Measurements from ENCODE around the gene INHBB.
"Not testable (repeated sequence)": the region's sequence is repeated elsewhere in the genome, so short reads cannot be mapped to it uniquely, and the experiment has no call there.

The INHBB gene

GRCh38 chr2:120378605-120379004, 32.7 kb downstream of the INHBB start:
- in situ Hi-C loops (cut with MboI; ENCODE audit: low sequenced_read_pairs) = no loop called here

GRCh38 chr2:120379916-120380893, 34.3 kb downstream of the INHBB start:
- in situ Hi-C loops (cut with MboI; ENCODE audit: low sequenced_read_pairs) = no loop called here

GRCh38 chr2:120381192-120381591, 35.3 kb downstream of the INHBB start:
- in situ Hi-C loops (cut with MboI; ENCODE audit: low sequenced_read_pairs) = no loop called here

DNA sequence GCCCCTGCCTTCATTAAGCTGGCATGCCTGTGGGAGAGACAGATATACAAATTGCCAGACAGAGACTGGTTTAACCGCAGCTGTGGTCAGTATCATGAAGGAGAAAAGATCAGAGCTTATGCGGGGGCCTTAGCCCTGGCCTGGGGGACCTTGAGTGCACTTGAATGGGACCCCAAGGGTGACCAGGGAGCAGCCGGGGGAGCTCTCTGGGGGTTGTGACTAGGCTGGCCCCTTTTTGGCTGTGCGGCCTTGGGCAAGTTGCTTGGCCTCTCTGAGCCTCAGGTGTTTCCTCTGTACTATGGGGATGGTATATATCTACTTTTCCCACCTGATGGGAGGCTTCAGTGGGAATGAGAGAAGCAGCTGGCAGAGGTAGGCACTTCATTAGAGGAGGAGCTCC, 35.7 kb downstream of the INHBB start:
- in situ Hi-C loops (cut with MboI; ENCODE audit: low sequenced_read_pairs) = no loop called here

DNA sequence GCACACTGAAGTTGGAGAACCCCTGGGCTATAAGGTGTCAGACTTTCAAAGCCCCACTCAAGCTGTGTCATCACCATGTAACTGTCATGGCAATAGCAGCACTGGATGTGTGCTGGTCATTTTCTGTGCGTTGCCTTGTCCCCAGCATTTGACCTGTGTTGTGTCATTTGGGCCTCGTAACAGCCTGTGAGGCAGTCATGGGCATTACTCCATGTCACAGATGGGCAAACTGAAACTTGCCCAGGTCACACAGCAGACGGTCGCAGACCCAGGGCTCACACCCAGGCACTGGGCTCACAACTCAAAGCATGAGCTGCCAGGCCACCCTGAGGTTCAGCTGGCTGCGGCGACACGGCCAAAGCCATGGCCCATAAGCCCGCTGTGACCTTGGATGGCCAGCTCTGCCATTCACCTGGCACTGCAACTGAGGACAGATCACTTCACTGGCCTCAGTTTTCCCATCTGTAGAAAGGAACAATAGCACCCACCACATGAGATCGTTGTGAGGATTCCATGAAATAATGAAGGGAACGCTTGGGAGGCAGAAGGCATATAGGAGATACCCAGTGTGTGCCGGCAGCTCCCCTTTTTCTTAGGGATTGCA, 36.7 kb downstream of the INHBB start:
- in situ Hi-C loops (cut with MboI; ENCODE audit: low sequenced_read_pairs) = no loop called here

DNA sequence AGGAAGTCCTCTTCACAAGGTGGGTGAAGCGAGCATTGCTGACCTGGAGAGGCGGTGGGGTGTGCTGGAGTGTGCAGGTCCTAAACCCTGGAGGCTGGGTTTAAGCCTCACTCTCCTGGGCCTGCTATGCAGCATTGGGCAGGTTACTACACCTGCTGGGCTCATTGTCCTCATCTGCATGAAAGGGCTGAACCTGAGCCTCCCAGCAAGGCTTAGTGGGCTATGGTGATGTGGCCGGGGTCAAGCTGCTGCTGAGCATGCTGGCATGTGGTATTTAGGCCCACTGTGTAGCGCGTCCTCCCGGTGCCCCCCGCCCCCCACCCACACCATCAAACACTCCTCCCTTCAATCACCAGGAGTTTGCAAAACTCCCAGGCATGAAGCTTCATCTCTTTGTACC, 37.3 kb downstream of the INHBB start:
- in situ Hi-C loops (cut with MboI; ENCODE audit: low sequenced_read_pairs) = no loop called here

GRCh38 chr2:120383631-120384340, 37.9 kb downstream of the INHBB start:
- in situ Hi-C loops (cut with MboI; ENCODE audit: low sequenced_read_pairs) = no loop called here

DNA sequence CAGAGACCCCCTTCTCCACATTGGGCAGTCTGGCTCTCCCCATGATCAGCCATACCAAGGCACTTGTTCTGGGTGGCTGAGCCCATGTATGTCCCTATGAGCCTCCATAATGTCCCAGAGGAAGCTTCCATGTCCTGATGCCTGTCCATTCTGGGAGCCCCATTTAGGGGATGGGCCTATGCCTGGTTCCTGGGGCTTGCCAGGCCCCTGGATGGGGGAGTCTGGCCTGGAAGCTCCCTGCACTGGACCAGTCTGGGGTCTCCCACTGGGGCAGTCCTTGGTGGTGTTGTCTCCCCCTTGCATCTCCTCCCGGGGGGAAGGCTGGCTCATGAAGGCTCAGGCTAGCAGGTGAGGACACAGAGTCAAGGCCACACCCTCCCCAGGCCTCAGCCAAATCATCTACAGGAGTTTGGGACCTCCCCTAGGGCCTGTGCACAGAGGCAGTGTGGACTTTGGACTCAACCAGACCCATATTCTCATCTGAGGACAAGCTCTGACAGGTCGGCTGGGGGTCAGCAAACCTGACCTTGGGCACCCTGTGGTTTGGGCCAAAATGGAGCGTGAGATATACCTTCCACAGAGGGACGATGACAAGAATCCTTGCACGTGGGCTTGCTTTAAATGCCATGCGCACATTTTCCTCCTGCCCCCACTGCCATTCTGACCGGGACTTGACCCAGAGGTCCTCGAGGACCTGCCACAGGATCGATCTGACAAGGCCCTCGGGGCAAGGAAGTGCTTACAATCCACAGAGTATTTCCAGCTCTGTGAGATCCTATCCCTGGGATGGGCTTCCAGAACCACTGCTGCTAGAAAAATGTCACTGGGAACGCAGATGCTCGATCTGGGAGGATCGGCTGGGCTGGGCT, 38.8 kb downstream of the INHBB start:
- in situ Hi-C loops (cut with MboI; ENCODE audit: low sequenced_read_pairs) = no loop called here

GRCh38 chr2:120385355-120386127, 39.6 kb downstream of the INHBB start:
- in situ Hi-C loops (cut with MboI; ENCODE audit: low sequenced_read_pairs) = no loop called here

- in situ Hi-C loops (cut with MboI; ENCODE audit: low sequenced_read_pairs) = no loop called here
Observed at GRCh38 chr2:120388222-120389035, 42.5 kb downstream of the INHBB start.

DNA sequence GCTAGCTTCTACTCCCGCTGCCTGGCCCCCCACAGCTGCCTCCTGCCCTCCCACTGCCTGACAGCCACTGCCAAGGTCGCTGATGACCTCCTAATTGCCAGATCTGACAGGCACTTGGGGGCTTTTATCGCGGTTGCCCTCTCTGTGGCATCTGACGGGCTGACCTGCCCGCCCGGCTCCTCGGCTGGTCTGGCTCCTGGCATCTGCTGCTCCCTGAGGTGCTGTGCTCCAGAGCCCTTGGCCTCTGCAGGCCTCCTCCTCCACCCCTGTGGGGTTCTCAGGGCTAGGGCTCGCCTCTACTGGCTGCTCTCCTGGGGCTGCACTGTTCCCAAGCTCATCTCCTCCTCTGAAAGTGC, 43.1 kb downstream of the INHBB start:
- in situ Hi-C loops (cut with MboI; ENCODE audit: low sequenced_read_pairs) = no loop called here

DNA sequence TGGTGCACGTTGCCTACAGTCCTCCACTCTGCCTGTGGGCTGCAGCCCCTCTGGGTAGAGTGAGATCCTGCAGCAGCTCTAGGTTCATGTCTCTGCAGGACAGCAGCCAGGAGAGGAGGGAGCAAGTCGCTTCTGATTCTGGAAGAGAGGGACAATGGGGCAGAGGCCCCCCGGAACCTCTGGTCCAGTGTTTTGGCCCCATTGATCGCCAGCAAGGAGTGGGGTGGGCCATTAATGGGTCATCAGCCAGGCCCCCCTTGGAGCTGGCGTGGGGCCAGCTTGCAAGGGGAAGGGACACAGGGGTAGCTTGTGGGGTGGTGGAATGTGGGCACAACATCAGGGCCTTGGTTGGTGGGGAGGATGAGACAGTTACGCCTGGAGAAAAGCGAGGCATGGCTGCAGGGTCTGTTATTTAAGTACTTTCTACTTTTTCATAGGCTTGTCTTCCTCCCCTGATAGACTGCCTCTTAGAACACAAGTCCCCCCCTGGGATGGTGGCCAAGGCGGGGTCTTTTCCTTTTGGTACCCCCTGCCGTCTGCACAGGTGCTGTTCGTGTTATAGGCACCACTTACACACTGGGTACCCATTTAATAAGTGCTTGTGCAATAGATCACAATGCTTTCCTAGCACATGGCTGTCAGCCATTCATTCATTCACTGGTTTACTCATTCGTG, 44.6 kb downstream of the INHBB start:
- in situ Hi-C loops (cut with MboI; ENCODE audit: low sequenced_read_pairs) = no loop called here

- in situ Hi-C loops (cut with MboI; ENCODE audit: low sequenced_read_pairs) = not testable (repeated sequence)
Observed at GRCh38 chr2:120391382-120391781, 45.4 kb downstream of the INHBB start.

DNA sequence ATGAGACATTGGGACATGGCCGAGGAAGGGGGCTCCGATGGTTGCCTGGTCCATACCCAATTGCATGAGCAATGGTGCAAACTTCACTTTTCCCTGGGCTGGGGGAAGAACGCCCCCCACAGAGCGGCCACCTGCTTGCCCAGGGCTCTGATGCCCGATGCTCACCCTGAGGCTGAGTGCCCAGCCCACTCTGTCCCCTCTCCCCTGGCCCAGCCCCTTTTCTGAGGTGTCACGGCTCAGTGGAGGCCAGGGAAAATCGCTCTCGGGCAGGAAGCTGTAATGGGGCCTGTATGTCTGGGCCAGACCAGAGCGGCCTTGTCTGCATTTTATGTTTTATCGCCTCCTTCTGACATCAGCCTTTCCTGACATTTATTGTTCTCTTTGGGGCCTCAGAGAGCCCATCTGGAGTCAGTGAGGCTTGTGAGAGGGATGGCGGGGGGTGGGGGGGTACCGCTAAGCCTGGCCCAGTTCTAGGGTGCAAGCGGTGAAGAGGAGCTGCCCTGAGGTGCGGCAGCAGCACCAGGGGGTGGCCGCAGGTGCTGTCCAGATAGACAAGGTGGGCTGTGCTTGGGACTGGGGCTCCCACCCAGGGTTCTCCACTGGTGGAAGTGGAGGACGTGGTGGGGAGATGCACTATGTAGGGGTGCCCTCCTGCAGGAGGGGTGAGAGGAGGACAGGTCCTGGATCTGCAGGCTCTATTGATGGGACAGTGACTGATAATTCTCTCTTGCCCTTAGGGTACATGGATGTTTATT, 46.2 kb downstream of the INHBB start:
- in situ Hi-C loops (cut with MboI; ENCODE audit: low sequenced_read_pairs) = no loop called here

DNA sequence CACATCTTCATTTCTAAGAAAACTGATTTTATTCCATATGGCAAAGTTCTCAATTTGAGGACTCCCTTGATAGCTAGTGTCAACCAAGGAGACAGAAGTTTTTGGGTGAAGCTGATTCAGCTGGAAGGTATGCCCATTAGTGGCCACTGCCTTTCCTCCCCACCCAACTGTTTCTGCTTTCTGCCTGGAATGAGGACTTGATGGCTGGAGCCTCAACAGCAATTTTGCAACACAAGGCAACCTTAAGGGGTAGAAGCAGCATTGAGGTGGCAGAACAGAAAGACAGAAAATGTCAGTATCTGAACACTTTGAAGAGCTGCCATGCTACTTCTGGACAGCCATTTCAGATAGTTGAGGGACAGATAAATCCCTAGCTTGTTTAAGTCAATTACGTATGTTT, 47.0 kb downstream of the INHBB start:
- in situ Hi-C loops (cut with MboI; ENCODE audit: low sequenced_read_pairs) = no loop called here

- in situ Hi-C loops (cut with MboI; ENCODE audit: low sequenced_read_pairs) = no loop called here
Observed at GRCh38 chr2:120393456-120393855, 47.5 kb downstream of the INHBB start.

- in situ Hi-C loops (cut with MboI; ENCODE audit: low sequenced_read_pairs) = no loop called here
Observed at GRCh38 chr2:120394764-120395163, 48.8 kb downstream of the INHBB start.
